Measurements from ENCODE around the gene MRPL45. TPM values are rescaled to one million over a fixed set of nuclear protein-coding genes. Genes with fewer than 3 reads are reported as not detected.

Gene MRPL45
- total RNA-seq, 1 experiment from 2014 or later, result 60.3 TPM

- Mint-ChIP-seq H3K36me3 (no peaks in the 10 kb centered on the region), H3K27me3 (ENCODE audit: low read depth) (no peaks in the 10 kb centered on the region; the same call in 1 of the 2 replicates), H3K27ac (no peak overlapping the region), H3K9me3 (no peaks in the 10 kb centered on the region), H3K4me3 (no peak overlapping the region), H3K4me1 (peaks cover 18% of the 10 kb centered on the region)
- no peak for ATAC-seq
- ChIA-PET CTCF (interaction anchor here (0.7 to 3.1 kb wide), 8 partner anchors 11 to 171 kb away, joined by 3 to 23 read pairs (median 6); no protein-coding TSS in a partner anchor), POLR2A (no interaction called here)
- no peak for DNase-seq (ENCODE audit: low spot score)
- no peak for TF ChIP-seq NFATC4 (CRISPR knock-in tag; IDR thresholded peaks at IDR 0.05)
- TF ChIP-seq ZNF671 (CRISPR knock-in tag; IDR thresholded peaks at IDR 0.05), result no peak
- TF ChIP-seq ERG (CRISPR knock-in tag; IDR thresholded peaks at IDR 0.05), result no peak
- TF ChIP-seq CTCF (IDR thresholded peaks at IDR 0.05), result no peak
- no peak for TF ChIP-seq CBFB (CRISPR knock-in tag; IDR thresholded peaks at IDR 0.05; ENCODE audit: low read depth)
- TF ChIP-seq JUN (CRISPR knock-in tag; IDR thresholded peaks at IDR 0.05), result no peak
- no peak for TF ChIP-seq STAT6 (CRISPR knock-in tag; conservative IDR thresholded peaks at IDR 0.05; ENCODE audit: low read depth)
- no peak for TF ChIP-seq MXD4 (CRISPR knock-in tag; IDR thresholded peaks at IDR 0.05; ENCODE audit: borderline replicate concordance)
- no peak for TF ChIP-seq ATF6 (CRISPR knock-in tag; IDR thresholded peaks at IDR 0.05)
These were observed 41.1 kb downstream of the MRPL45 start for GRCh38 chr17:38338053-38338452.

GRCh38 chr17:38338535-38338934 is 41.6 kb downstream of the MRPL45 start:
- ChIA-PET POLR2A (interaction anchor here (0.5 kb wide), 1 partner anchor 14 kb away, joined by 4 read pairs; no protein-coding TSS in a partner anchor), CTCF (interaction anchor here (0.5 to 3.1 kb wide), 7 partner anchors 11 to 522 kb away, joined by 4 to 23 read pairs (median 6); no protein-coding TSS in a partner anchor)
- H3K4me3 Mint-ChIP-seq, result no peak overlapping the region
- no peaks in the 10 kb centered on the region; the same call in 1 of the 2 replicates for H3K27me3 Mint-ChIP-seq (ENCODE audit: low read depth)
- H3K27ac Mint-ChIP-seq, result no peak overlapping the region
- DNase-seq (ENCODE audit: low spot score) (no peak), ATAC-seq (no peak)
- peaks cover 17% of the 10 kb centered on the region for H3K4me1 Mint-ChIP-seq
- H3K36me3 Mint-ChIP-seq, result no peaks in the 10 kb centered on the region
- H3K9me3 Mint-ChIP-seq, result no peaks in the 10 kb centered on the region
- TF ChIP-seq GABPB1 (CRISPR knock-in tag; IDR thresholded peaks at IDR 0.05) (no peak), OVOL2 (CRISPR knock-in tag; IDR thresholded peaks at IDR 0.05; ENCODE audit: borderline replicate concordance) (no peak), SMAD3 (CRISPR knock-in tag; IDR thresholded peaks at IDR 0.05; ENCODE audit: borderline replicate concordance) (no peak), ZNF423 (CRISPR knock-in tag; IDR thresholded peaks at IDR 0.05) (no peak), E2F1 (CRISPR knock-in tag; IDR thresholded peaks at IDR 0.05) (no peak), MAX (CRISPR knock-in tag; IDR thresholded peaks at IDR 0.05) (no peak), GRHL2 (CRISPR knock-in tag; IDR thresholded peaks at IDR 0.05; ENCODE audit: insufficient replicate concordance, severe bottlenecking) (no peak), ATF6 (CRISPR knock-in tag; IDR thresholded peaks at IDR 0.05) (no peak), NFATC4 (CRISPR knock-in tag; IDR thresholded peaks at IDR 0.05) (no peak), ELF4 (CRISPR knock-in tag; IDR thresholded peaks at IDR 0.05; ENCODE audit: low read depth) (no peak), RELA (CRISPR knock-in tag; IDR thresholded peaks at IDR 0.05; ENCODE audit: borderline replicate concordance) (no peak), JAZF1 (CRISPR knock-in tag; IDR thresholded peaks at IDR 0.05) (no peak), ATF3 (CRISPR knock-in tag; conservative IDR thresholded peaks at IDR 0.05) (no peak), HMGXB4 (CRISPR knock-in tag; IDR thresholded peaks at IDR 0.05) (no peak), GTF2I (CRISPR knock-in tag; conservative IDR thresholded peaks at IDR 0.05) (no peak)
